ENCODE measurements around the gene ABAT. TPM values are rescaled to one million over a fixed set of nuclear protein-coding genes. Genes with fewer than 3 reads are reported as not detected.

Gene ABAT
- total and polyA plus RNA-seq, 5 experiments from 2014 or later = 1.7 to 10.0 (median 2.4) TPM

GRCh38 chr16:8676737-8677375 is 2.4 kb downstream of the ABAT start:
- Mint-ChIP-seq H3K36me3 (peaks cover 4 to 15% (median 11%) of the 10 kb centered on the region in 3 donors), H3K27ac (no peak overlapping the region), H3K4me3 (peak overlapping the region in 3 of 10 donors; percentile 5 to 45 (median 22)), H3K27me3 (no peaks in the 10 kb centered on the region), H3K4me1 (peaks cover 8 to 22% (median 16%) of the 10 kb centered on the region in 4 donors), H3K9me3 (peaks cover 0 to 14% (median 2%) of the 10 kb centered on the region in 9 donors)
- DNase-seq (no peak), ATAC-seq (no peak)
- POLR2A ChIA-PET = no interaction called here

- peaks cover 0 to 14% (median 2%) of the 10 kb centered on the region in 9 donors for H3K9me3 Mint-ChIP-seq
- no peak overlapping the region for H3K27ac Mint-ChIP-seq
- ATAC-seq (no peak), DNase-seq (no peak)
- peaks cover 8 to 22% (median 16%) of the 10 kb centered on the region in 4 donors for H3K4me1 Mint-ChIP-seq
- POLR2A ChIA-PET = interaction anchor here (0.6 kb wide), 1 partner anchor 462 kb away, joined by 4 read pairs; no protein-coding TSS in a partner anchor
- no peak overlapping the region for H3K4me3 Mint-ChIP-seq
- H3K27me3 Mint-ChIP-seq = no peaks in the 10 kb centered on the region
- H3K36me3 Mint-ChIP-seq = peaks cover 2 to 15% (median 11%) of the 10 kb centered on the region in 3 donors
Observed at GRCh38 chr16:8677481-8677880, 3.1 kb downstream of the ABAT start.

GRCh38 chr16:8678068-8678927 is 3.9 kb downstream of the ABAT start:
- Mint-ChIP-seq H3K27me3 (no peaks in the 10 kb centered on the region), H3K36me3 (peaks cover 2 to 15% (median 11%) of the 10 kb centered on the region in 3 donors), H3K27ac (no peak overlapping the region), H3K4me1 (peaks cover 8 to 22% (median 16%) of the 10 kb centered on the region in 4 donors), H3K9me3 (peaks cover 0 to 14% (median 2%) of the 10 kb centered on the region in 9 donors), H3K4me3 (no peak overlapping the region)
- POLR2A ChIA-PET = interaction anchor here (0.6 kb wide), 1 partner anchor 461 kb away, joined by 4 read pairs; no protein-coding TSS in a partner anchor
- no peak for ATAC-seq
- no peak for DNase-seq

- Mint-ChIP-seq H3K4me1 (peaks cover 10 to 22% (median 12%) of the 10 kb centered on the region in 4 donors), H3K4me3 (no peak overlapping the region), H3K27me3 (no peaks in the 10 kb centered on the region), H3K36me3 (peaks cover 7 to 15% (median 11%) of the 10 kb centered on the region in 3 donors), H3K9me3 (peaks cover 0 to 14% (median 2%) of the 10 kb centered on the region in 9 donors), H3K27ac (no peak overlapping the region)
- POLR2A ChIA-PET = no interaction called here
- no peak for DNase-seq
- ATAC-seq = no peak
Observed at GRCh38 chr16:8679151-8679550, 4.7 kb downstream of the ABAT start.

DNA sequence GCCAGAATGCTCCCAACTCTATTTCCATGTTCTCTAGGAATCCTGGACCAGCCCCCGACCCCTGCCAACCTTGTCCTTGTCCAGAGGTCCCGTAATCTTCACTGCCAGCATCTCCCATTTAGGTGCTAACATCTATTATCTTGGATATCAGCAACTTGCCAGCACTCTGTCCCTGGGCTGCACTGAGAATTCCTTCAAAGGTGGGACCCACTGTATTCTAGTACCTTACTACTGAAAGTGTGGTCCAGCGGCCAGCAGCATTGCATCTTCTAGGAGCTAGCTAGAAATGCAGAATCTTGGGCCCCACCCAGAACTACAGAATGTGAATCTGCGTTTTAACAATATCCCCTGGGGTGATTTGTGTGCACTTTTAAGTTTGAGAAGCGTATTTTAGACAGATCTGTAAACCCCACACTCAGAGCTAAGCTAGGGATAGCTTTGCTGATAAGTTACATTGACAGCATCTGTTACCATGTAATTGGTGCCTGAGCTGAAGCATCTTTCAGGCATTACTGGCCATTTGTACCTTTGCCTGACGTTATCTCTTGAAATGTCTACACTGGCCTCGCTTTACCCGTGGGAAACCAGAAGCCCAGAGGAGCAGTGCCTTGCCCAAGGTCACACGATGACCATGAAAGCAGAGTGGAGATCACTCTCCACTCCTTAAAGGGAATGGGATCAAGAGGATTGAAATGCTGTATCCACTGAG is 8.3 kb downstream of the ABAT start:
- no peaks in the 10 kb centered on the region for H3K27me3 Mint-ChIP-seq
- H3K36me3 Mint-ChIP-seq = peaks cover 11 to 27% (median 13%) of the 10 kb centered on the region in 3 donors
- no peak overlapping the region for H3K27ac Mint-ChIP-seq
- POLR2A ChIA-PET = no interaction called here
- peaks cover 0 to 6% (median under 1%) of the 10 kb centered on the region in 4 donors for H3K4me1 Mint-ChIP-seq
- H3K9me3 Mint-ChIP-seq = peaks cover 0 to 14% (median 2%) of the 10 kb centered on the region in 9 donors
- ATAC-seq = no peak
- DNase-seq = no peak
- no peak overlapping the region for H3K4me3 Mint-ChIP-seq

- ATAC-seq = no peak
- H3K27ac Mint-ChIP-seq = no peak overlapping the region
- H3K27me3 Mint-ChIP-seq = no peaks in the 10 kb centered on the region
- no peak overlapping the region for H3K4me3 Mint-ChIP-seq
- H3K9me3 Mint-ChIP-seq = peaks cover 0 to 12% (median 2%) of the 10 kb centered on the region in 9 donors
- H3K4me1 Mint-ChIP-seq = peaks cover 0 to 6% (median under 1%) of the 10 kb centered on the region in 4 donors
- no peak for DNase-seq
- POLR2A ChIA-PET = interaction anchor here (0.6 kb wide), 1 partner anchor 65 kb away, joined by 4 read pairs; no protein-coding TSS in a partner anchor
- peaks cover 11 to 29% (median 11%) of the 10 kb centered on the region in 3 donors for H3K36me3 Mint-ChIP-seq
Observed at GRCh38 chr16:8683640-8684039, 9.2 kb downstream of the ABAT start.

DNA sequence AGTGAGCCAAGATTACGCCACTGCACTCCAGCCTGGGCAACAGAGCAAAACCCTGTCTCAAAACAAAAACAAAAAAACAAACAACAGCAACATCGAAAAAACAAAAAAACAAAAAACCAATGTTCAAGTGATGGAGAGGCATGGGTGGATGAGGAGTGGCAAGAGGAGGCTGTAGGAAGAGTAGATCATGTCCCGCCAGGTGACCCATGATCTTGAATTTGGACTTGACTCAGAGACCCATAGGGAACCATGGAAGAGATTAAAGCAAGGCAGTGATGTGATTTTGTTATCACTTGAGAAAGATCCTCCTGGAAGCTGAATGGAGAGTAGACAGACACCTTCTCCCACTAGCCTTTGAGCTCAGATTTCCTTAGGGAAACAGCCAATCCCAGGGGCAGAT is 11.2 kb downstream of the ABAT start:
- POLR2A ChIA-PET = no interaction called here
- H3K27ac Mint-ChIP-seq = peak overlapping the region in 2 of 10 donors; percentile 48 to 50

GRCh38 chr16:8686031-8686621 is 11.7 kb downstream of the ABAT start:
- H3K4me3 Mint-ChIP-seq = no peak overlapping the region
- peaks cover 0 to 10% (median 3%) of the 10 kb centered on the region in 4 donors for H3K4me1 Mint-ChIP-seq
- POLR2A ChIA-PET = no interaction called here
- H3K36me3 Mint-ChIP-seq = peaks cover 8 to 41% (median 26%) of the 10 kb centered on the region in 3 donors
- no peaks in the 10 kb centered on the region for H3K27me3 Mint-ChIP-seq
- ATAC-seq = no peak
- no peak overlapping the region for H3K27ac Mint-ChIP-seq
- no peak for DNase-seq
- peaks cover 7 to 20% (median 11%) of the 10 kb centered on the region in 9 donors for H3K9me3 Mint-ChIP-seq

More for the DNA sequence above, 11.2 kb downstream of the ABAT start:
- DNase-seq (no peak), ATAC-seq (no peak)
- H3K27me3 Mint-ChIP-seq = no peaks in the 10 kb centered on the region
- no peak overlapping the region for H3K4me3 Mint-ChIP-seq
- peaks cover 7 to 17% (median 11%) of the 10 kb centered on the region in 9 donors for H3K9me3 Mint-ChIP-seq
- H3K4me1 Mint-ChIP-seq = peaks cover 0 to 8% (median 3%) of the 10 kb centered on the region in 4 donors
- peaks cover 8 to 37% (median 26%) of the 10 kb centered on the region in 3 donors for H3K36me3 Mint-ChIP-seq

DNA sequence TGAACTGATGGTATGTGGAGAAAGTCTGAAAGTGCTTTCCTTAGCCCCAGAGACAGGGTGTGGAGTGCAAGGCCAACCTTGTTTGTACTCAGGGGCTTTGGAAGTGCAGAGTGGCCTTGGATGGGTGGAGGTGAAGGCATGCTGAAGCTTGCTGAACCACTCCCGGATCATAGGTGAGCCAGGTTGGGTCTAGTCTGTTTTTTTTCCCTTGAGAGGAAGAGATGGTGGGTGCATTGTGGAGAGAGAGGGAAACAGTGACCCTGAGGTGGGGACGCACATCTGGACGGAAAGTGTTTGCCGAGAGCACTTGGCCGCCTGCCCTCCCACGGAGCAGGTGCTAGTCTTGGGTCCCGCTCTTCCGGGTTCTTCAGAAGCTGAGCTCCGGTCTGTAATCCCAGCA is 12.5 kb downstream of the ABAT start:
- peaks cover 0 to 10% (median 3%) of the 10 kb centered on the region in 4 donors for H3K4me1 Mint-ChIP-seq
- H3K27ac Mint-ChIP-seq = peak overlapping the region in 1 of 10 donors; percentile 76
- POLR2A ChIA-PET = no interaction called here
- H3K9me3 Mint-ChIP-seq = peaks cover 7 to 20% (median 11%) of the 10 kb centered on the region in 9 donors
- H3K4me3 Mint-ChIP-seq = no peak overlapping the region
- H3K36me3 Mint-ChIP-seq = peaks cover 8 to 41% (median 28%) of the 10 kb centered on the region in 3 donors
- no peaks in the 10 kb centered on the region for H3K27me3 Mint-ChIP-seq
- no peak for DNase-seq
- ATAC-seq = no peak

- H3K36me3 Mint-ChIP-seq = peaks cover 8 to 43% (median 27%) of the 10 kb centered on the region in 3 donors
- H3K27ac Mint-ChIP-seq = no peak overlapping the region
- no peak overlapping the region for H3K4me3 Mint-ChIP-seq
- ATAC-seq (no peak), DNase-seq (no peak)
- no peaks in the 10 kb centered on the region for H3K27me3 Mint-ChIP-seq
- H3K9me3 Mint-ChIP-seq = peaks cover 7 to 20% (median 11%) of the 10 kb centered on the region in 9 donors
- H3K4me1 Mint-ChIP-seq = peaks cover 0 to 8% (median 0%) of the 10 kb centered on the region in 4 donors
- POLR2A ChIA-PET = no interaction called here
Observed at GRCh38 chr16:8689686-8690085, 15.3 kb downstream of the ABAT start.

GRCh38 chr16:8691728-8692127 is 17.3 kb downstream of the ABAT start:
- Mint-ChIP-seq H3K36me3 (peaks cover 8 to 40% (median 28%) of the 10 kb centered on the region in 3 donors), H3K4me3 (no peak overlapping the region), H3K27me3 (no peaks in the 10 kb centered on the region), H3K9me3 (peaks cover 7 to 20% (median 11%) of the 10 kb centered on the region in 9 donors), H3K27ac (no peak overlapping the region), H3K4me1 (peaks cover 0 to 8% (median 0%) of the 10 kb centered on the region in 4 donors)
- DNase-seq (no peak), ATAC-seq (no peak)
- POLR2A ChIA-PET = no interaction called here
